Spleen (tissue), 11 donors: ENCODE data around the gene SLC10A3. TPM values are rescaled to one million over a fixed set of nuclear protein-coding genes. Genes with fewer than 3 reads are reported as not detected.
A peak's percentile ranks its signal among the peaks of the same experiment; 100 is the strongest.

Source experiments
- DNase-seq: peaks from one replicate; pipeline ENCODE4 v3.0.0-alpha.2; 2020
- H3K27ac ChIP-seq, 8 donors: fragments of 200-600 bp; sonication (generic) in 7 of 8; 1 replicate in 4 of 8; 2 replicates in 4 of 8; pipeline versions ENCODE4 v1.5.0 to v1.8.0; 2016 to 2021; ENCODE audit warnings: inconsistent platforms in 4 of 8, mild to moderate bottlenecking in 4 of 8, moderate library complexity in 1 of 8
- H3K27me3 ChIP-seq, 7 donors: fragments of 200-600 bp; sonication (generic) in 6 of 7; replicated peaks in 1 of 7; 1 replicate in 4 of 7; 2 replicates in 3 of 7; pipeline versions ENCODE4 v1.5.0 to v1.8.0; 2016 to 2021; ENCODE audit warnings: inconsistent platforms in 3 of 7, mild to moderate bottlenecking in 1 of 7
- H3K36me3 ChIP-seq, 6 donors: fragments of 200-600 bp; sonication (generic) in 5 of 6; 1 replicate in 4 of 6; 2 replicates in 2 of 6; pipeline versions ENCODE4 v1.5.0 to v1.8.0; 2016 to 2021; ENCODE audit warnings: inconsistent platforms in 2 of 6
- H3K4me1 ChIP-seq, 6 donors: fragments of 200-600 bp; sonication (generic) in 5 of 6; 1 replicate in 3 of 6; 2 replicates in 3 of 6; pipeline versions ENCODE4 v1.5.0 to v1.8.0; 2016 to 2021; ENCODE audit warnings: inconsistent platforms in 3 of 6
- H3K4me3 ChIP-seq, 8 donors: fragments of 200-600 bp; sonication (generic) in 7 of 8; 1 replicate in 4 of 8; 2 replicates in 4 of 8; pipeline versions ENCODE4 v1.5.0 to v1.8.0; 2016 to 2021; ENCODE audit warnings: inconsistent platforms in 4 of 8, mild to moderate bottlenecking in 4 of 8, moderate library complexity in 2 of 8
- H3K9me3 ChIP-seq, 8 donors: fragments of 200-600 bp; sonication (generic) in 7 of 8; 1 replicate in 4 of 8; 2 replicates in 4 of 8; pipeline versions ENCODE4 v1.5.0 to v1.8.0; 2016 to 2021; ENCODE audit warnings: inconsistent platforms in 4 of 8
- CTCF ChIP-seq, 11 experiments: fragments of 200-600 bp in 7 of 11; fragments of 450-650 bp in 4 of 11; sonication (generic) in 4 of 11; IDR thresholded peaks in 8 of 11; conservative IDR thresholded peaks in 3 of 11; 1 replicate in 7 of 11; 2 replicates in 4 of 11; pipeline versions ENCODE4 v1.4.0 to v1.8.0; 2016 to 2021; ENCODE audit warnings: antibody characterized with exemption in 11 of 11, inconsistent platforms in 4 of 11, mild to moderate bottlenecking in 1 of 11
- POLR2A ChIP-seq, 3 donors: fragments of 450-650 bp; IDR thresholded peaks; one replicate each; pipeline ENCODE4 v1.5.1; 2017; ENCODE audit warnings: antibody characterized with exemption in 3 of 3, mild to moderate bottlenecking in 1 of 3
- POLR2AphosphoS5 ChIP-seq, 3 donors: sonication (generic); formaldehyde crosslinking; IDR thresholded peaks; one replicate each; pipeline ENCODE4 v1.5.1; 2017; ENCODE audit warnings: antibody characterized with exemption in 3 of 3
- WGBS, 5 donors: extraction: QIAGEN DNeasy Blood & Tissue Kit in 3 of 5; methylation state at CpG; one replicate each; pipeline versions ENCODE4 v1.1.5 to v1.1.7; 2013 to 2018; 5-methylcytosine and 5-hydroxymethylcytosine counted together
- intact Hi-C: fragments of 100-400 bp; cut with DNase I; formaldehyde crosslinking; loops from one replicate; pipeline ENCODE4 v1.15.0; 2023; ENCODE audit warnings: low total_unique reads
- polyA plus RNA-seq, 3 donors: library from polyadenylated mRNA; stranded (reverse); fragments of 200-250 nt; gene quantifications; one replicate each; pipeline ENCODE4 v1.2.1, GENCODE V29; 2013
- total RNA-seq, 7 donors: library from RNA; depleted of rRNA in 3 of 7; stranded (reverse); fragments of >200 nt in 3 of 7; fragmentation: NEBNext Ultra II Directional in 4 of 7; extraction: Animal tissue kit (Norgen Biotek cat#: 25700) in 4 of 7; gene quantifications; one replicate each; pipeline versions ENCODE4 v1.1.0 to v1.2.1, GENCODE V29; 2016 to 2021
- donor health status: healthy with polysubstance abuse.
- donor health status: DM: no; HTN: no; CAD: no; lungs with moderate emphysema.
- donor health status: DM: no; HTN: no; CAD: no.
- donor health status: Bipolar disorder and iron deficiency.
- donor health status: healthy.
- donor health status: DM: no; HTN: no; CAD: no.
- donor health status: DM: yes; HTN: yes; CAD: no.

The SLC10A3 gene
- total and polyA plus RNA-seq, 10 donors, result 11.0 to 21.8 (median 16.8) TPM

GRCh38 chrX:154515090-154515965 is 24.9 kb upstream of the SLC10A3 start:
- peaks cover 0 to 7% (median 0%) of the 10 kb centered on the region in 6 donors for H3K36me3 ChIP-seq
- H3K27ac ChIP-seq, result peak overlapping the region; percentile 84 to 93 (median 90)
- DNase-seq, result no peak
- no peaks in the 10 kb centered on the region for H3K9me3 ChIP-seq
- TF ChIP-seq POLR2A (IDR thresholded peaks at IDR 0.05), result no peak
- TF ChIP-seq POLR2AphosphoS5 (IDR thresholded peaks at IDR 0.05), result no peak
- TF ChIP-seq CTCF (IDR thresholded peaks at IDR 0.05 in 8 of 11, conservative IDR thresholded peaks at IDR 0.05 in 3 of 11), result no peak
- H3K4me3 ChIP-seq, result peak overlapping the region; percentile 50 to 82 (median 54)
- 14 to 62% (median 44%) methylated on average over 11 to 34 of the region's 34 CpGs for WGBS, 5 donors
- H3K4me1 ChIP-seq, result peaks cover 0 to 30% (median 16%) of the 10 kb centered on the region in 6 donors
- no peaks in the 10 kb centered on the region for H3K27me3 ChIP-seq
- intact Hi-C loops, result no loop called here

GRCh38 chrX:154513716-154514115 is 23.3 kb upstream of the SLC10A3 start:
- DNase-seq, result no peak
- 78 to 100% (median 89%) methylated on average over 2 of the region's 2 CpGs for WGBS, 5 donors
- Histone ChIP-seq H3K4me1 (peaks cover 0 to 30% (median 16%) of the 10 kb centered on the region in 6 donors), H3K36me3 (peaks cover 0 to 17% (median 0%) of the 10 kb centered on the region in 6 donors), H3K27ac (no peak overlapping the region), H3K4me3 (no peak overlapping the region), H3K27me3 (no peaks in the 10 kb centered on the region), H3K9me3 (peaks cover 0 to 9% (median 0%) of the 10 kb centered on the region in 8 donors)
- TF ChIP-seq POLR2A (IDR thresholded peaks at IDR 0.05), result no peak
- intact Hi-C loops, result no loop called here

- H3K27me3 ChIP-seq, result no peaks in the 10 kb centered on the region
- intact Hi-C loops, result no loop called here
- H3K4me1 ChIP-seq, result peaks cover 0 to 30% (median 16%) of the 10 kb centered on the region in 6 donors
- WGBS, 5 donors, result 89 to 94% (median 90%) methylated on average over 9 to 16 of the region's 16 CpGs
- peak; percentile 71 for DNase-seq
- peaks cover 0 to 9% (median 0%) of the 10 kb centered on the region in 8 donors for H3K9me3 ChIP-seq
- H3K4me3 ChIP-seq, result no peak overlapping the region
- peak overlapping the region in 2 of 8 donors; percentile 4 to 23 for H3K27ac ChIP-seq
- no peak for TF ChIP-seq POLR2A (IDR thresholded peaks at IDR 0.05)
- no peak for TF ChIP-seq POLR2AphosphoS5 (IDR thresholded peaks at IDR 0.05)
- peaks cover 0 to 24% (median 2%) of the 10 kb centered on the region in 6 donors for H3K36me3 ChIP-seq
Observed at GRCh38 chrX:154512879-154513553, 22.6 kb upstream of the SLC10A3 start.

GRCh38 chrX:154511761-154512160 is 21.3 kb upstream of the SLC10A3 start:
- no peak for TF ChIP-seq POLR2A (IDR thresholded peaks at IDR 0.05)
- no peak for TF ChIP-seq CTCF (IDR thresholded peaks at IDR 0.05 in 8 of 11, conservative IDR thresholded peaks at IDR 0.05 in 3 of 11)
- TF ChIP-seq POLR2AphosphoS5 (IDR thresholded peaks at IDR 0.05), result peak in 1 of 3 donors; percentile 20
- Histone ChIP-seq H3K4me1 (peaks cover 0 to 22% (median 13%) of the 10 kb centered on the region in 6 donors), H3K36me3 (peaks cover 0 to 36% (median 9%) of the 10 kb centered on the region in 6 donors), H3K9me3 (peaks cover 0 to 9% (median 0%) of the 10 kb centered on the region in 8 donors), H3K4me3 (no peak overlapping the region), H3K27ac (peak overlapping the region; percentile 43 to 78 (median 63)), H3K27me3 (no peaks in the 10 kb centered on the region)
- DNase-seq, result peak; percentile 69
- 39 to 63% (median 43%) methylated on average over 12 of the region's 12 CpGs for WGBS, 5 donors
- intact Hi-C loops, result no loop called here
